HEK293 (cell line): Measurements from ENCODE around the gene DGCR8.

ENCODE experiments used
- CTCF ChIA-PET: fragments of 350-600 bp; formaldehyde crosslinking; extraction: SDS; loops from one replicate; lab custom pipeline; 2021; ENCODE audit warnings: antibody characterized with exemption; lab: Yijun Ruan, JAX
- POLR2A ChIA-PET: fragments of 300-600 bp; formaldehyde crosslinking; extraction: SDS; loops from one replicate; lab custom pipeline; 2020; ENCODE audit warnings: antibody characterized with exemption, inconsistent platforms; lab: Yijun Ruan, JAX
- H3K27ac ChIP-seq: fragments of 200-500 bp; sonication (Bioruptor generic); 2 replicates; pipeline ENCODE4 v1.5.1; 2014; ENCODE audit warnings: low read depth, low read length, control low read depth, inconsistent platforms; ENCODE audit errors: extremely low read depth
- H3K36me3 ChIP-seq, 2 experiments: fragments of 200-500 bp in 1 of 2; sonication (Bioruptor generic) in 1 of 2; 1 replicate in 1 of 2; 2 replicates in 1 of 2; pipeline ENCODE4 v1.5.1; 2014 to 2017; ENCODE audit warnings: inconsistent platforms in 2 of 2, low read length in 2 of 2; ENCODE audit not compliant: control insufficient read depth in 2 of 2, insufficient read depth in 1 of 2
- H3K4me1 ChIP-seq: fragments of 200-500 bp; sonication (Bioruptor generic); 2 replicates; pipeline ENCODE4 v1.5.1; 2014; ENCODE audit warnings: mild to moderate bottlenecking, low read length, inconsistent platforms; ENCODE audit not compliant: control insufficient read depth, insufficient read depth
- H3K4me3 ChIP-seq: 2 replicates; pipeline ENCODE4 v1.5.1; 2011; ENCODE audit warnings: low read depth, mild to moderate bottlenecking, control low read depth, low read length, moderate library complexity
- H3K9me3 ChIP-seq: fragments of 200-500 bp; sonication (Bioruptor generic); 2 replicates; pipeline ENCODE4 v1.5.1; 2014; ENCODE audit warnings: low read depth, low read length, inconsistent platforms; ENCODE audit not compliant: control insufficient read depth, insufficient read depth
- HOXA7 ChIP-seq: sonication (generic); formaldehyde crosslinking; IDR thresholded peaks from 2 replicates; pipeline ENCODE4 v1.8.1; 2022; ENCODE audit warnings: missing genetic modification reagents, borderline replicate concordance
- HOXD13 ChIP-seq: sonication (generic); formaldehyde crosslinking; IDR thresholded peaks from 2 replicates; pipeline ENCODE4 v1.8.0; 2022; ENCODE audit warnings: missing genetic modification reagents, borderline replicate concordance
- KLF10 ChIP-seq: fragments of 450-650 bp; IDR thresholded peaks from 2 replicates; pipeline ENCODE4 v1.5.1; 2018; ENCODE audit warnings: missing biosample characterization, mild to moderate bottlenecking, missing genetic modification characterization
- KLF16 ChIP-seq: fragments of 450-650 bp; formaldehyde crosslinking; IDR thresholded peaks from 2 replicates; pipeline ENCODE4 v1.5.1; 2017; ENCODE audit warnings: missing biosample characterization, missing genetic modification characterization
- OVOL3 ChIP-seq: fragments of 450-650 bp; formaldehyde crosslinking; IDR thresholded peaks from 2 replicates; pipeline ENCODE4 v1.5.1; 2016; ENCODE audit warnings: missing biosample characterization, missing genetic modification characterization
- PBX3 ChIP-seq: sonication (generic); formaldehyde crosslinking; IDR thresholded peaks from 2 replicates; pipeline ENCODE4 v1.8.1; 2022; ENCODE audit warnings: mild to moderate bottlenecking, moderate library complexity, missing genetic modification reagents
- REPIN1 ChIP-seq: fragments of 450-650 bp; formaldehyde crosslinking; IDR thresholded peaks from 2 replicates; pipeline ENCODE4 v1.5.1; 2017; ENCODE audit warnings: missing biosample characterization, missing genetic modification characterization, low read depth
- SALL2 ChIP-seq: fragments of 450-650 bp; formaldehyde crosslinking; IDR thresholded peaks from 2 replicates; pipeline ENCODE4 v1.5.0; 2017; ENCODE audit warnings: missing biosample characterization, mild to moderate bottlenecking, missing genetic modification characterization, borderline replicate concordance
- YY1 ChIP-seq: fragments of 450-650 bp; formaldehyde crosslinking; IDR thresholded peaks from 2 replicates; pipeline ENCODE4 v1.5.1; 2018; ENCODE audit warnings: missing biosample characterization, missing genetic modification characterization
- ZFP41 ChIP-seq: fragments of 450-650 bp; formaldehyde crosslinking; IDR thresholded peaks from 2 replicates; pipeline ENCODE4 v1.5.1; 2016; ENCODE audit warnings: missing biosample characterization, missing genetic modification characterization, borderline replicate concordance
- ZNF112 ChIP-seq: fragments of 450-650 bp; formaldehyde crosslinking; IDR thresholded peaks from 2 replicates; pipeline ENCODE4 v1.5.0; 2017; ENCODE audit warnings: missing biosample characterization, missing genetic modification characterization
- ZNF157 ChIP-seq: fragments of 450-650 bp; formaldehyde crosslinking; IDR thresholded peaks from 2 replicates; pipeline ENCODE4 v1.5.1; 2016; ENCODE audit warnings: missing biosample characterization, missing genetic modification characterization
- ZNF221 ChIP-seq: fragments of 450-650 bp; formaldehyde crosslinking; IDR thresholded peaks from 2 replicates; pipeline ENCODE4 v1.5.1; 2017; ENCODE audit warnings: missing biosample characterization, missing genetic modification characterization, borderline replicate concordance
- ZNF24 ChIP-seq: fragments of 450-650 bp; formaldehyde crosslinking; IDR thresholded peaks from 2 replicates; pipeline ENCODE4 v1.5.1; 2016; ENCODE audit warnings: missing biosample characterization, missing genetic modification characterization
- ZNF423 ChIP-seq: fragments of 450-650 bp; formaldehyde crosslinking; IDR thresholded peaks from 2 replicates; pipeline ENCODE4 v1.5.1; 2016; ENCODE audit warnings: missing biosample characterization, missing genetic modification characterization
- ZNF433 ChIP-seq: fragments of 450-650 bp; formaldehyde crosslinking; IDR thresholded peaks from 2 replicates; pipeline ENCODE4 v1.5.1; 2016; ENCODE audit warnings: missing biosample characterization, missing genetic modification characterization, low read depth
- ZNF518A ChIP-seq: fragments of 450-650 bp; formaldehyde crosslinking; conservative IDR thresholded peaks from 2 replicates; pipeline ENCODE4 v1.5.1; 2016; ENCODE audit warnings: low read depth, missing biosample characterization, missing genetic modification characterization
- ZNF544 ChIP-seq: fragments of 450-650 bp; formaldehyde crosslinking; IDR thresholded peaks from 2 replicates; pipeline ENCODE4 v1.5.0; 2017; ENCODE audit warnings: missing biosample characterization, missing genetic modification characterization
- ZNF560 ChIP-seq: fragments of 450-650 bp; formaldehyde crosslinking; IDR thresholded peaks from 2 replicates; pipeline ENCODE4 v1.5.1; 2017; ENCODE audit warnings: missing biosample characterization, missing genetic modification characterization, borderline replicate concordance
- ZNF623 ChIP-seq: fragments of 450-650 bp; formaldehyde crosslinking; IDR thresholded peaks from 2 replicates; pipeline ENCODE4 v1.5.1; 2016; ENCODE audit warnings: missing biosample characterization, missing genetic modification characterization
- ZNF707 ChIP-seq: fragments of 450-650 bp; formaldehyde crosslinking; IDR thresholded peaks from 2 replicates; pipeline ENCODE4 v1.5.1; 2016; ENCODE audit warnings: missing biosample characterization, missing genetic modification characterization
- ZNF792 ChIP-seq: fragments of 450-650 bp; formaldehyde crosslinking; IDR thresholded peaks from 2 replicates; pipeline ENCODE4 v1.5.1; 2016; ENCODE audit warnings: missing biosample characterization, missing genetic modification characterization
- TF ChIP-seq, protein P1 (sequence below): fragments of 450-650 bp; formaldehyde crosslinking; IDR thresholded peaks from 2 replicates; pipeline ENCODE4 v1.5.1; 2016; ENCODE audit warnings: missing biosample characterization, missing genetic modification characterization, borderline replicate concordance
- TF ChIP-seq, protein P2 (sequence below): fragments of 450-650 bp; formaldehyde crosslinking; IDR thresholded peaks from 2 replicates; pipeline ENCODE4 v1.5.1; 2016; ENCODE audit warnings: missing biosample characterization, missing genetic modification characterization

The DGCR8 gene

DNA sequence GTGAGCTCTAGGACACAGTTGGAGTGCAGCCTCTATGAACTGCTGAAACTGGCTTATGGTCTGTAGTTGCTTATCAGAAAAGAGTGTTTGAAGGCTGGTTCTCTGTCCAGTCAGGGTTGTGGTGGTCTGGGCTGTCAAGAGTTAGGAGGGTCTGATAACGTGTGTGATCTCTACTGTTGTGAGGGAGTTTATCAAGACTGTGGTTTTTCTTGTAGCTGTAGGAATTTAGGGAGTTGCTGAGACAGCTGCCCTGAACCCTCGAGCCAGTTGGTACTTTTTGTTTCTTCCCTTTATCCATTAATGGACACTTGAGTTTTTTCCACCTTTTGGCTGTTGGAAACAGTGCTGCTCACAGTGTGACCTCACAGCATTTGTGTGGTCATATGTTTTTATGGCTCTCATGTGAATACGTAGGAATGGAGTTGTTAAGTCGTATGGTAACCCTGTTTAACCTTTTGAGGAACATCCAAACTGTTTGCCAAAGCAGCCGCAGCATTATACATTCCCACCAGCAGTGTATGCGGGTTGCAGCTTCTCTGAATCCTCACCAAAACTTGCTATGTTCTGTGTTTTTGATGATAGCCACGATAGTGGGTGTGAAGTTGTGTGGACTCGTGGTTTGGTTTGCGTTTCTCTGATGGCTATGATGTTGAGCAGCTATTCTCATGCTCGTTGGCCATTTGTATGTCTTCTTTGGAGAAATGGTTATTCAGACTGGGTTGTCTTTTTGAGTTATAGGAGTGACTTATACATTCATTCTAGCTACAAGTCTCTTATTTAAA, 20.9 kb upstream of the DGCR8 start:
- ChIA-PET CTCF (interaction anchor here (0.6 kb wide), 2 partner anchors 14 to 57 kb away, joined by 3 to 4 read pairs; no protein-coding TSS in a partner anchor), POLR2A (interaction anchor here (0.7 to 1.0 kb wide), 3 partner anchors 11 to 21 kb away, joined by 3 to 5 read pairs (median 3); partner anchors contain the start of gene DGCR8)
- H3K4me1 ChIP-seq = no peaks in the 10 kb centered on the region
- no peak for TF ChIP-seq HOXD13 (CRISPR knock-in tag)
- no peak for TF ChIP-seq ZNF792 (tag by site-specific recombination)
- TF ChIP-seq, protein P1, sequence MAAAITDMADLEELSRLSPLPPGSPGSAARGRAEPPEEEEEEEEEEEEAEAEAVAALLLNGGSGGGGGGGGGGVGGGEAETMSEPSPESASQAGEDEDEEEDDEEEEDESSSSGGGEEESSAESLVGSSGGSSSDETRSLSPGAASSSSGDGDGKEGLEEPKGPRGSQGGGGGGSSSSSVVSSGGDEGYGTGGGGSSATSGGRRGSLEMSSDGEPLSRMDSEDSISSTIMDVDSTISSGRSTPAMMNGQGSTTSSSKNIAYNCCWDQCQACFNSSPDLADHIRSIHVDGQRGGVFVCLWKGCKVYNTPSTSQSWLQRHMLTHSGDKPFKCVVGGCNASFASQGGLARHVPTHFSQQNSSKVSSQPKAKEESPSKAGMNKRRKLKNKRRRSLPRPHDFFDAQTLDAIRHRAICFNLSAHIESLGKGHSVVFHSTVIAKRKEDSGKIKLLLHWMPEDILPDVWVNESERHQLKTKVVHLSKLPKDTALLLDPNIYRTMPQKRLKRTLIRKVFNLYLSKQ (tag by site-specific recombination) = no peak
- no peak for TF ChIP-seq ZNF157
- TF ChIP-seq YY1 (tag by site-specific recombination) = no peak
- TF ChIP-seq ZNF112 = no peak
- TF ChIP-seq ZNF423 (tag by site-specific recombination) = no peak
- no peak for TF ChIP-seq ZNF24 (tag by site-specific recombination)
- no peak for TF ChIP-seq REPIN1 (tag by site-specific recombination)
- no peaks in the 10 kb centered on the region for H3K9me3 ChIP-seq
- peaks cover 0 to 55% of the 10 kb centered on the region in 2 experiments; a peak in 1 of 3 replicates for H3K36me3 ChIP-seq
- no peak overlapping the region for H3K4me3 ChIP-seq
- no peak overlapping the region for H3K27ac ChIP-seq

- Histone ChIP-seq H3K9me3 (no peaks in the 10 kb centered on the region), H3K36me3 (peaks cover 0 to 48% of the 10 kb centered on the region in 2 experiments; a peak in 1 of 3 replicates), H3K4me1 (no peaks in the 10 kb centered on the region), H3K27ac (no peak overlapping the region), H3K4me3 (no peak overlapping the region)
- ChIA-PET CTCF (interaction anchor here (0.9 to 1.1 kb wide), 2 partner anchors 69 to 91 kb away, joined by 3 read pairs; no protein-coding TSS in a partner anchor), POLR2A (no interaction called here)
- TF ChIP-seq ZNF707 (tag by site-specific recombination) (no peak), ZFP41 (tag by site-specific recombination) (no peak), ZNF544 (tag by site-specific recombination) (no peak), SALL2 (tag by site-specific recombination) (no peak), HOXA7 (CRISPR knock-in tag) (no peak), KLF10 (tag by site-specific recombination) (no peak), ZNF560 (tag by site-specific recombination) (no peak), KLF16 (tag by site-specific recombination) (no peak), ZNF433 (tag by site-specific recombination) (no peak), OVOL3 (no peak), ZNF518A (tag by site-specific recombination) (no peak), PBX3 (CRISPR knock-in tag) (no peak), ZNF221 (no peak), ZNF623 (tag by site-specific recombination) (no peak)
- TF ChIP-seq, protein P2, sequence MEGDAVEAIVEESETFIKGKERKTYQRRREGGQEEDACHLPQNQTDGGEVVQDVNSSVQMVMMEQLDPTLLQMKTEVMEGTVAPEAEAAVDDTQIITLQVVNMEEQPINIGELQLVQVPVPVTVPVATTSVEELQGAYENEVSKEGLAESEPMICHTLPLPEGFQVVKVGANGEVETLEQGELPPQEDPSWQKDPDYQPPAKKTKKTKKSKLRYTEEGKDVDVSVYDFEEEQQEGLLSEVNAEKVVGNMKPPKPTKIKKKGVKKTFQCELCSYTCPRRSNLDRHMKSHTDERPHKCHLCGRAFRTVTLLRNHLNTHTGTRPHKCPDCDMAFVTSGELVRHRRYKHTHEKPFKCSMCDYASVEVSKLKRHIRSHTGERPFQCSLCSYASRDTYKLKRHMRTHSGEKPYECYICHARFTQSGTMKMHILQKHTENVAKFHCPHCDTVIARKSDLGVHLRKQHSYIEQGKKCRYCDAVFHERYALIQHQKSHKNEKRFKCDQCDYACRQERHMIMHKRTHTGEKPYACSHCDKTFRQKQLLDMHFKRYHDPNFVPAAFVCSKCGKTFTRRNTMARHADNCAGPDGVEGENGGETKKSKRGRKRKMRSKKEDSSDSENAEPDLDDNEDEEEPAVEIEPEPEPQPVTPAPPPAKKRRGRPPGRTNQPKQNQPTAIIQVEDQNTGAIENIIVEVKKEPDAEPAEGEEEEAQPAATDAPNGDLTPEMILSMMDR = no peak
- TF ChIP-seq, all 188 proteins: peak for 0
These were observed 19.2 kb upstream of the DGCR8 start for GRCh38 chr22:20060700-20061480.
